ENCODE data around the gene BORCS5.

Gene BORCS5

DNA sequence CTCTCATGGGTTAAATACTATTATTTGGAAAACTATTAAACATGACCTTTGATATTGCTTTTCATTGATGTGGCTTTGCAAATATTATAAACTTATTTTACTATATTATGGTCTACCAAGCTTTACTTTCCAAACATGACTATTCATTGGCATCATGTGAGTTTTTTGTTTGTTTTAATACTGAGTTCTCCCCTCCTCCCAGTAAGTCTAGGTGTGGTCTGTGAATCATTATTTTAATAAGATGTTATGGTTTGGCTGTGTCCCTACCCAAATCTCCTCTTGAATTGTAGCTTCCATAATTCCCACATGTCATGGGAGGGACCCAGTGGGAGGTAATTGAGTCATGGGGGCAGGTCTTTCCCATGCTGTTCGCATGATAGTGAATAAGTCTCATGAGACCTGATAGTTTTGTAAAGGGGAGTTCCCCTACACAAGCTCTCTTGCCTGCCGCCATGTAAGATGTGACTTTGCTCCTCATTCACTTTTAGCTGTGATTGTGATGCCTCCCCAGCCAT is 80.0 kb downstream of the BORCS5 start:
- no peak for DNase-seq

GRCh38 chr12:12439636-12440035 is 82.8 kb downstream of the BORCS5 start:
- no peak for DNase-seq

- DNase-seq, result no peak
Measured at GRCh38 chr12:12440784-12441428, 84.0 kb downstream of the BORCS5 start.

DNA sequence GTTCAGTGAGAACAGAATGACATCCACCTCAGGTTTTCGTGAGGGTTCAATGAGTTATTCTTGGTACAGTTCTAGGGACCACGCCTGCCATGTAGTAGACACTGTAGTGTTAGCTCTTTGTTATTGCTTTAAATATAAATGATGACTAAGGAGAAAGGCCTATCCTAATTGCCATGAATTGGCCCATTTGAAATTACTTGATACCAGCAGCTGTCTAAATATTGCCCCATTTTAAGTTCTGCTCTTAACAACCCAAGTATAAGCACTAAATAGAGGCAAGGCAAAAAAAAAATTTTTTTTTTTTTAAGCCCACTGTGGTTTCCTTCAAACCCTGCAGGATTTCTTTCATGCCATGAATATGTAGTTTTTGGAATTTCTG is 84.5 kb downstream of the BORCS5 start:
- no peak for DNase-seq

DNA sequence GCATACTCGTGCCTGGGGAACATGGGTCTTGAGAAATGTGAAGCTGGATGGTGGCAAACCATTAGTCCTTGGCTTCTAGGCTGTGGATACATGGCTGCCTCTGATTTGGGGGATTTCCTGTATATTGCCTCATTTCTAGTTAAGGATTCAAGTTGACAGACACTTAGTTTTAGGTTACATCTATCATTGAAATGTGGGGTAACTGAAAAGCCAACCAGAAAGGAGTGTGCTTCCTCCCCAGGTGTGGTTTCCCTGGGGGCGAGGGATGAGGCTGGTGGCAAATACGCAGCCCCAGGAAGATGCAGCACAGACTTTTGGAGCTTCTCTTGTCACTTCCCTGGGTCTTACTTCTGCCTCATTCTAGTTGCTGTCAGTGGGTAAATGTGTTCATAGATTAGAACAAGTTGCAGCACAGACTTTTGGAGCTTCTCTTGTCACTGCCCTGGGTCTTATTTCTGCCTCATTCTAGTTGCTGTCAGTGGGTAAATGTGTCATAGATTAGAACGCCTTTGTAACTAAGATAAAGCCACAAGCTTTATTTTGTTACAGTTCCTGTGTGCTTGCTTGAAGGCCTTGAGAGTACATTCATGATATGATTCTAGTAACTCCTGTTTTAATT is 85.1 kb downstream of the BORCS5 start:
- no peak for DNase-seq

DNA sequence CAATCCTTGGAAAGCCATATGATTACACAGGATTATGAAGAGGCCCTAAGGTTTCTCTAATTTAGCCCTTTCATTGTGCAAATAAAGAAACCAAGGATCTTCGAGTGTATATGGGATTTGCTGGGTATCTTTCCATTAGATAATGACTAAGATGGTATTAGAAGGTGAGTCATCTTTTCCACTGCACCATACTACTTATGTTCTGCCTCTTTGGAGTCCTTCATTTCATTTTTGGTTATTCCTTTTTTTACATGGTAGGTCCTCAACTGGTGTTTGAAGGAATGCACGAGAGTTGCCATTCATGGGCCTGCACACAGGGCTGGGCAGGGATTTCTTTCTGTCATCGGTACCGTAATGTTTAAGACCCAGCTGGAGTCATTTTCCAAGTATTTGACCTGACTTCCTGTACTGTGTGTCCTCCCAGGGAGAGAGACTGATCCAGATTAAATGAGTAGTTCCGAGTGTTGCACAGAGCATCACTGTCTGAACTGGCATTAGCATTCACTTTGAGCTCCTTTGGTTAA is 85.7 kb downstream of the BORCS5 start:
- DNase-seq, result no peak

- no peak for DNase-seq
Measured at GRCh38 chr12:12443431-12443878, 86.6 kb downstream of the BORCS5 start.

GRCh38 chr12:12445165-12445881 is 88.4 kb downstream of the BORCS5 start:
- DNase-seq, result no peak

GRCh38 chr12:12445882-12446181 is 89.0 kb downstream of the BORCS5 start:
- no peak for DNase-seq

DNA sequence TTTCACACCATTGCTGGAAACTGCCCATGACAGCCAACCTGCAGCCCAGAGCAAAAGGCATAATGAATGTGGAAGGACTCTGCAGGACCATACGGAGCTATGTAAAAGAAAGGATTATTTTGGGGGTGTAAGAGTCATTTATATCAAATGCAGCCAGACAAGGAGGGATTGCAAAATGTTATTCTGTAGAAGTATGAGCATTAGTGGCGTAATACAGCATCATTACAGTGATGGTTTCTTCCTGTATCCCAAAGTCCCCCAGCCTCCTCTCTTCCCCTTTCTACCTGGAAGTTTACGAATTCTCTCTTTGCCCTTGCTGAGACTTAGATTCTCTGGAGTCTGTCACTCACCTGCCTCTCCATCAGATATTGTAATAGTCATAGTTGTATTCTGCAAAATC is 89.9 kb downstream of the BORCS5 start:
- DNase-seq, result no peak

GRCh38 chr12:12447236-12447635 is 90.4 kb downstream of the BORCS5 start:
- no peak for DNase-seq

GRCh38 chr12:12447837-12448236 is 91.0 kb downstream of the BORCS5 start:
- no peak for DNase-seq

GRCh38 chr12:12449533-12450025 is 92.7 kb downstream of the BORCS5 start:
- no peak for DNase-seq

- DNase-seq, result no peak
Measured at GRCh38 chr12:12450043-12450471, 93.2 kb downstream of the BORCS5 start.

DNA sequence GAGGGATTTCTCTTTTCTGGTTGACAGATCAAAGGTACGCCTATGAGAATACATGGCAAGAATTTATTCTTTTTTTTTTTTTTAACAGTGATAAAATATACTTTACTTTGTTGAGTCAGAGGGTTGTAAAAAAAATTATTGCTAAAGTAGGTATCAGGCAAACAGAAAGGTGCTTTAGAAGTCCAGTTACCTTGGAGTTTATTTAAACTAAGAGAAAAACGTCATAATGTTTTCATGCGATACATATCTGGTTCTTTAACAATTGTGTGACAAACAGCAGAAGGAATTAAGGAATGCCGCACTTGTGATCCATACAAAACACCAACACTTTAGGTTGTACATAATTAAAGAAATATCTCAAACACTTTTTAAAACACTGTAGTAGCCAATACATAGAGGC is 94.2 kb downstream of the BORCS5 start:
- DNase-seq, result no peak

- DNase-seq, result no peak
Measured at GRCh38 chr12:12452326-12452902, 95.5 kb downstream of the BORCS5 start.

DNA sequence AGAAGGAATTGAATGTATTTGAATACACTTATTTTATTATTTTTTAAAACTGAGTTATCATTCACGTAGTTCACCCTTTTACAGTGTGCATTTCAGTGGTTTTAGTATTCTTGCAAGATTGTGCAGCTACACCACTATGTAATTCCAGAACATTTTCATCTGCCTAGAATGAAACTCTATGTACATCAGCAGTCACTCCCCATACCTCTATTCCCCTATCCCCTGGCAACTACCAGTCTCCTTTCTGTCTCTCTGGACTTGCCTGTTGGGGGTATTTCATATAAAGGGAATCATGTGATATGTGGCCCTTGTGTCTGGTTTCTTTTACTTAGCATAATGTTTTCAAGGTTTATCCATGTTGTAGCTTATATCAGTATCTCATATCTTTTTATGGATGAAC is 96.8 kb downstream of the BORCS5 start:
- DNase-seq, result no peak

- DNase-seq, result no peak
Measured at GRCh38 chr12:12454315-12454714, 97.4 kb downstream of the BORCS5 start.

- DNase-seq, result no peak
Measured at GRCh38 chr12:12456637-12457036, 99.8 kb downstream of the BORCS5 start.

- no peak for DNase-seq
Measured at GRCh38 chr12:12460935-12461922, 104.4 kb downstream of the BORCS5 start.

DNA sequence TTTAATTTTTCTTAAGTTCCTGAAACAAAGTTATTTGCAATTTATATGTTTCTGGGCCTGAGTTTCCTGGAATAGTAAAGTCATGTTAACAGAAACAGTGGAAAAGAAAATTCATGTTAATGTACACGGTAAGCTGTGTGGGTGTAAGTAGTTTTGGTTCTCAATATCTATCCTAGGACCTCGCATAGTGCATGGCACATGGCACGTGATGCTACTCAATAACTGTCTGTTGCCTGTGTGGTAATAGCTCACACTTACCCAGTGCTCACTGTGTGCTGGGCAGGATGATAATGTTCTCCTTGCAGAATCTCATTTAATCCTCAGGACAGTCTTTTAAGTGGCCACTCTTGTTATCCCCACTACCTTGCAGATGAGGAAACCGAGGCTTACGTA is 105.0 kb downstream of the BORCS5 start:
- no peak for DNase-seq

DNA sequence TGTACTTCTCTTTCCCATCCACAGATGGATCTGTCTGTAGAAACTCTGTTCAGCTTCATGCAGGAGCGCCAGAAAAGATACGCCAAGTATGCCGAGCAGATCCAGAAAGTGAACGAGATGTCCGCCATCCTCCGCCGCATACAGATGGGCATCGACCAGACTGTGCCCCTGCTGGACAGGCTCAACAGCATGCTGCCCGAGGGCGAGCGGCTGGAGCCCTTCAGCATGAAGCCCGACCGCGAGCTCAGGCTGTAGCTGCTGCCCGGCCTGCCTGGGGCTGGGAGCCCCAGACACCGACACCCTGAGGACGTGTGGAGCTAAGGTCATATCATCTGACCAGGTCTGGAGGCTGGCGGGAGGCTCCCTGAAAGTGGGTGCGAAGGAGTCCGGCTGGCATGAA is 108.6 kb downstream of the BORCS5 start:
- DNase-seq, result no peak
